Measurements from ENCODE around the gene IL36A.

The IL36A gene

DNA sequence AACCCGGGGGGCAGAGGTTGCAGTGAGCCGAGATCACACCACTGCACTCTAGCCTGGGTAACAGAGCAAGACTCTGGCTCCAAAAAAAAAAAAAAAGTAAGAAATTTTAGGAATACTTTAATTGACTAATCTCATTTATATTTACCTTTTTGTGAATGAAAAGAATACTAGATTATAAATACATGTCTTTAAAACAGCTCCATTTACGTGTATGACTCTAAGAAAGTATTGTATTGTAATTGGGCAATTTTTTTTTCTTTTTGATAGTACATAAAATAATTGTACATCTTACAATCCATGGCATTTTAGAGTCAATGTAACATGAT lies 8.0 kb downstream of the IL36A start:
- CTCF ChIA-PET: interaction anchor here (0.6 kb wide), 1 partner anchor 370 kb away, joined by 3 read pairs; no protein-coding TSS in a partner anchor
- H3K27ac Mint-ChIP-seq: no peak overlapping the region

GRCh38 chr2:113014067-113014466 lies 8.8 kb downstream of the IL36A start:
- Mint-ChIP-seq H3K4me1 (peaks cover 13% of the 10 kb centered on the region), H3K36me3 (no peaks in the 10 kb centered on the region), H3K27me3 (peaks cover 20% of the 10 kb centered on the region), H3K4me3 (no peak overlapping the region), H3K9me3 (peaks cover 2% of the 10 kb centered on the region), H3K27ac (no peak overlapping the region)
- CTCF ChIA-PET: no interaction called here
- no peak for DNase-seq

More for the DNA sequence above, 8.0 kb downstream of the IL36A start:
- no peaks in the 10 kb centered on the region for H3K36me3 Mint-ChIP-seq
- H3K4me3 Mint-ChIP-seq: no peak overlapping the region
- H3K27me3 Mint-ChIP-seq: peaks cover 14% of the 10 kb centered on the region
- peaks cover 13% of the 10 kb centered on the region for H3K4me1 Mint-ChIP-seq
- no peak for DNase-seq
- no peaks in the 10 kb centered on the region for H3K9me3 Mint-ChIP-seq

- Mint-ChIP-seq H3K4me1 (peaks cover 13% of the 10 kb centered on the region), H3K36me3 (no peaks in the 10 kb centered on the region), H3K4me3 (no peak overlapping the region), H3K9me3 (peaks cover 2% of the 10 kb centered on the region), H3K27ac (no peak overlapping the region), H3K27me3 (peaks cover 23% of the 10 kb centered on the region)
- CTCF ChIA-PET: interaction anchor here (1.0 kb wide), 1 partner anchor 73 kb away, joined by 4 read pairs; no protein-coding TSS in a partner anchor
- DNase-seq: no peak
Observed at GRCh38 chr2:113015042-113015441, 9.8 kb downstream of the IL36A start.

DNA sequence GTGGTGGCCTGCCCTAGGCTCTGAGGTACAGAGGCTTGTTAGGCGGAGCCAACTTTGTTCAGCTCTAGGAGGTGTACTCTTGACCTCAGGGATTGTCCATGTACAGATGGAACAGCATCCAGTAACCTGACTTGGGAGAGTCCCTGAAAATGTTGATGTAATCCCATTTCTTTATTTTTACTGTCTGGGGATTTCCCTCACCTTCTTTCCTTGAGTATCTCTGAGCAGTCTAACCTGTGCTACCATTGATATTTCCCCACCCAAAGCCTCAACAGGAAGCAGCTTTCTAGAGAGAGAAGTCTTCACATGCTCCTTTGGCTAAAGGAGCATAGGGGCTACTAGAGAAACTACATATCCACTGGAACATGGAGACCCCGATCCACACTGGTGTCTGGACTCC lies 10.4 kb downstream of the IL36A start:
- no peaks in the 10 kb centered on the region for H3K36me3 Mint-ChIP-seq
- CTCF ChIA-PET: interaction anchor here (1.0 kb wide), 1 partner anchor 74 kb away, joined by 4 read pairs; no protein-coding TSS in a partner anchor
- H3K4me1 Mint-ChIP-seq: peaks cover 13% of the 10 kb centered on the region
- H3K4me3 Mint-ChIP-seq: no peak overlapping the region
- peaks cover 20% of the 10 kb centered on the region for H3K27me3 Mint-ChIP-seq
- no peak overlapping the region for H3K27ac Mint-ChIP-seq
- no peak for DNase-seq
- H3K9me3 Mint-ChIP-seq: peaks cover 2% of the 10 kb centered on the region

GRCh38 chr2:113018509-113018908 lies 13.2 kb downstream of the IL36A start:
- CTCF ChIA-PET: no interaction called here
- no peak for DNase-seq

GRCh38 chr2:113021312-113021711 lies 16.1 kb downstream of the IL36A start:
- H3K27me3 Mint-ChIP-seq: peaks cover 34% of the 10 kb centered on the region
- CTCF ChIA-PET: no interaction called here
- peaks cover 2% of the 10 kb centered on the region for H3K9me3 Mint-ChIP-seq
- H3K4me1 Mint-ChIP-seq: peaks cover 2% of the 10 kb centered on the region
- no peak for DNase-seq
- no peak overlapping the region for H3K4me3 Mint-ChIP-seq
- H3K36me3 Mint-ChIP-seq: no peaks in the 10 kb centered on the region
- no peak overlapping the region for H3K27ac Mint-ChIP-seq

More at GRCh38 chr2:113018509-113018908, 13.2 kb downstream of the IL36A start:
- H3K9me3 Mint-ChIP-seq: peaks cover 2% of the 10 kb centered on the region
- H3K4me3 Mint-ChIP-seq: no peak overlapping the region
- peaks cover 10% of the 10 kb centered on the region for H3K4me1 Mint-ChIP-seq
- no peak overlapping the region for H3K27ac Mint-ChIP-seq
- no peaks in the 10 kb centered on the region for H3K36me3 Mint-ChIP-seq
- H3K27me3 Mint-ChIP-seq: peaks cover 20% of the 10 kb centered on the region

DNA sequence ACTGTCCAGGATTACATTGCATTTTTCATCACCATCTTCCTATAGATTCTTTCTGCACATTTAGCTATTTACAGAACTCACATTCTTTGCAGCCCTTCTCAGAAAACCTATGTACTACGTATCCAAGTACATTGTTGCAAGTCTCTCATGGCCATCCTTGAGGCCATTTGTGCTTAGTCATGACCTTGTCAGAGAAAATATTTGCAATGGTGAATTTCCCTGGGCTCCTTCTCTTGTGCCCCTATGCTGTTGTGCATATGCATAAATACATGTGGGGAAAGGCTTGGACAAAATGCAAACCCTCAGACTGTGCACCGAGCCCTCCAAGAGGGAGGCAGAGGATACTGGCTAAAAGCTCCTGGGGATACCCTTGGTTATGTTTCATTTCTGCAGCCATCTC lies 19.5 kb downstream of the IL36A start:
- no peak overlapping the region for H3K4me3 Mint-ChIP-seq
- peaks cover 35% of the 10 kb centered on the region for H3K27me3 Mint-ChIP-seq
- no peak for DNase-seq
- no peaks in the 10 kb centered on the region for H3K4me1 Mint-ChIP-seq
- no peaks in the 10 kb centered on the region for H3K36me3 Mint-ChIP-seq
- CTCF ChIA-PET: no interaction called here
- no peak overlapping the region for H3K27ac Mint-ChIP-seq
- H3K9me3 Mint-ChIP-seq: no peaks in the 10 kb centered on the region

GRCh38 chr2:113025737-113026136 lies 20.5 kb downstream of the IL36A start:
- Mint-ChIP-seq H3K4me3 (no peak overlapping the region), H3K4me1 (no peaks in the 10 kb centered on the region), H3K36me3 (no peaks in the 10 kb centered on the region), H3K27me3 (peaks cover 38% of the 10 kb centered on the region), H3K27ac (no peak overlapping the region), H3K9me3 (no peaks in the 10 kb centered on the region)
- CTCF ChIA-PET: no interaction called here
- DNase-seq: no peak

GRCh38 chr2:113027691-113028090 lies 22.4 kb downstream of the IL36A start:
- H3K9me3 Mint-ChIP-seq: no peaks in the 10 kb centered on the region
- no peaks in the 10 kb centered on the region for H3K4me1 Mint-ChIP-seq
- peaks cover 51% of the 10 kb centered on the region for H3K27me3 Mint-ChIP-seq
- no peaks in the 10 kb centered on the region for H3K36me3 Mint-ChIP-seq
- no peak overlapping the region for H3K27ac Mint-ChIP-seq
- CTCF ChIA-PET: no interaction called here
- H3K4me3 Mint-ChIP-seq: no peak overlapping the region
- no peak for DNase-seq

DNA sequence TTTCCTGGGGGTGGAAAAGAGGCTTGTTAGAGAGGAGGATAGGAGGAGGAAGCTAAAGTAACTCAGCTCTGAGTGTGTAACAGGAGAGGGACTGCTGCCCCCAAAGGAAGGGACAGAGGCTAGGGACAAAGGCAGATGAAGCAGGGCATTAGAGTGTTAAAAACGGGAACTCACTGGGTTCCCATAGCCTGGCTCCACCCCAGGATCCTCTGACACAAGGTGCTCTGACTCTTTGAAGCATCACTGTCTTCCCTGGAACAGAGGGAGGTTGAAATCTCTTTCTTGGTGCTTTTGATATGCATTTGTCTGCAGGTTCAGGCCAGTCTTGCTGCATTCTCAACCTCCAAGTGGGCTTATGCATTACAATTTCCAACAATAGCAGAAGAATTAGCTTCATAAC lies 22.9 kb downstream of the IL36A start:
- no peaks in the 10 kb centered on the region for H3K36me3 Mint-ChIP-seq
- peaks cover 53% of the 10 kb centered on the region for H3K27me3 Mint-ChIP-seq
- no peak for DNase-seq
- no peak overlapping the region for H3K27ac Mint-ChIP-seq
- no peaks in the 10 kb centered on the region for H3K9me3 Mint-ChIP-seq
- H3K4me1 Mint-ChIP-seq: no peaks in the 10 kb centered on the region
- CTCF ChIA-PET: no interaction called here
- H3K4me3 Mint-ChIP-seq: no peak overlapping the region

- H3K4me3 Mint-ChIP-seq: no peak overlapping the region
- DNase-seq: no peak
- no peaks in the 10 kb centered on the region for H3K4me1 Mint-ChIP-seq
- CTCF ChIA-PET: no interaction called here
- H3K36me3 Mint-ChIP-seq: no peaks in the 10 kb centered on the region
- H3K9me3 Mint-ChIP-seq: no peaks in the 10 kb centered on the region
- H3K27ac Mint-ChIP-seq: no peak overlapping the region
- H3K27me3 Mint-ChIP-seq: peaks cover 46% of the 10 kb centered on the region
Observed at GRCh38 chr2:113032737-113033136, 27.5 kb downstream of the IL36A start.

DNA sequence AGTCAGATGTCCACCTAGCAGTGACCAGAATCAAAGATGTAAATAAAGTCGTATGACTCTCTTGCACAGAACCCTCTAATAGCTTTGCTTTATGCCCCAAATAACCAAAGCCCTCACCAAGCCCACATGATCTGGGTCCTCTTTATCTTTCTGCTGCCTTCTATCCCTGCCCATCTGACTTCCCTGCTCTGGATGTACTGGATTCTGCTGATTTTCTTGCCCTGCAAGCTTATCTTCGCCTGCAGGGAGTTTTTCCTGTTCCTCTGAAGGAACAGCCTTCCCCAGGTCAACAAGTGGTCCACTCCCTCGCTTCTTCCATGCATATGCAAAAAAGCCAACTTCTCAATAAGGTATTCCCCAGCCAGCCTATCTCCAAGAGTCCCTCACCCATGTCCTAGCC lies 28.8 kb downstream of the IL36A start:
- Mint-ChIP-seq H3K36me3 (no peaks in the 10 kb centered on the region), H3K4me3 (no peak overlapping the region), H3K4me1 (no peaks in the 10 kb centered on the region), H3K27me3 (peaks cover 50% of the 10 kb centered on the region), H3K9me3 (no peaks in the 10 kb centered on the region), H3K27ac (no peak overlapping the region)
- DNase-seq: no peak
- CTCF ChIA-PET: no interaction called here

- no peak for DNase-seq
- Mint-ChIP-seq H3K9me3 (no peaks in the 10 kb centered on the region), H3K4me1 (no peaks in the 10 kb centered on the region), H3K27me3 (peaks cover 37% of the 10 kb centered on the region), H3K4me3 (no peak overlapping the region), H3K36me3 (no peaks in the 10 kb centered on the region), H3K27ac (no peak overlapping the region)
- CTCF ChIA-PET: no interaction called here
Observed at GRCh38 chr2:113036763-113037162, 31.5 kb downstream of the IL36A start.

DNA sequence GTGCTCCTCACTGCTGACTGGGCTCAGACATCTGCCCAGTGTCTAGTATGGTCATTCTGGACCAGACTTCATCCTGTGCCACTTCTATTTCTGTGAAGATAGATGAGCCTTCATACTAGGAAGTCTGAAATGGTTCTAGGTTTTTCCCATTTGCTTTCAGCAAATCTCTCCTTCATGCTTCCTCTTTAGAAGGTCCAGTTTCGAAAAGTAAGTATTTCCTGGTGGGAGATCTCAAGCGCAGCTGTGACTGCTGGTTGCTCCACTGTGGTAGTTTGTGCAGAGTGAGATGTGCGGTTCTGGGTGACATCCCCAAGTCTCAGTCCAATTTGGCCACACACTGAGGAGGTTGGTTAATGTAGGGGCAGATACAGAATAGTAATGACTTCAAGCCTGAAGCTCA lies 33.0 kb downstream of the IL36A start:
- H3K27ac Mint-ChIP-seq: no peak overlapping the region
- CTCF ChIA-PET: no interaction called here
- no peaks in the 10 kb centered on the region for H3K9me3 Mint-ChIP-seq
- no peaks in the 10 kb centered on the region for H3K4me1 Mint-ChIP-seq
- peaks cover 29% of the 10 kb centered on the region for H3K27me3 Mint-ChIP-seq
- H3K36me3 Mint-ChIP-seq: no peaks in the 10 kb centered on the region
- DNase-seq: no peak
- H3K4me3 Mint-ChIP-seq: no peak overlapping the region

DNA sequence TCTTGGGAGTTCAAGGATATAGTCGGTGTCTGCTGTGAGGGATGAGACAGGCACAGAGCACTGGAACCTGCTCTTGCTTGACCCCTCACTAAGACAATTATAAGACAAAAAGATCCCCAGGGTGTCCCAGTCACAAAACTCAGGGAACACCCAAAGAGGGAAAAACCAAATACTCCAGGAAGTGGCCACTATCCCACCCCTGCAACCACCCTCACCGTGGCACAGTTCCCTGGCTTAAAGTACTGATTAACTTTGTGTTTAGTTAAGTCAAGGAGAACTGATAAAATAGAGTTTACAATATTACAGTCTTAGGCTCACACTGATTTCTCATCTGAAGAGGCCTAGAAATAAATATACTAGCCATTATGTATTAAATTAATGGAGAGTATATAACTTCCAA lies 33.9 kb downstream of the IL36A start:
- Mint-ChIP-seq H3K9me3 (no peaks in the 10 kb centered on the region), H3K4me3 (no peak overlapping the region), H3K4me1 (no peaks in the 10 kb centered on the region), H3K27ac (no peak overlapping the region), H3K27me3 (peaks cover 29% of the 10 kb centered on the region), H3K36me3 (no peaks in the 10 kb centered on the region)
- DNase-seq: no peak
- CTCF ChIA-PET: no interaction called here

DNA sequence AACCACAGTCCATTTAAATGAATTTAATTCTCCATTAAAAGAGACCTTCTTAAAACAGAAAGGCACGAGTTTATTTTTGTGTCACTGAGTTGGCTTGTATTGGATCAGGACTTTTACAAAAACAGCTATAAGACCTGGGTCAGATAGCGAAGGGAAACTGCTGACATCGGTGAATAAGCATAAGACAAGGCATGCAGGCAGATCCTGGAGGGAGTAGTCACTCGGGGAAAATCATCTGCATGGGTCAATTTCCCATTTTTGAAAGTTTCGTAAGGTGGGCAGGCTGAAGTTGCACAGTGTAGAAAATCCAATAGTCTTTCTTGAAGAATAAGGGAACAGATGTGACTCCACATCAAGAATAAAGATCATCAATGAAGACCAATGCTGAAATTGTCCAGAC lies 34.5 kb downstream of the IL36A start:
- DNase-seq: no peak

More for the DNA sequence above, 34.5 kb downstream of the IL36A start:
- Mint-ChIP-seq H3K4me3 (no peak overlapping the region), H3K4me1 (no peaks in the 10 kb centered on the region), H3K27ac (no peak overlapping the region), H3K36me3 (no peaks in the 10 kb centered on the region), H3K9me3 (no peaks in the 10 kb centered on the region), H3K27me3 (peaks cover 25% of the 10 kb centered on the region)
- CTCF ChIA-PET: no interaction called here

Data from activated naive CD4-positive, alpha-beta T cell treated with anti-CD3 and anti-CD28 coated beads, Interleukin-2, amount 10 ng/mL, durations not matched to agents 7 days and 5 days (primary cell).